Body of pancreas (tissue), 4 donors: ENCODE results near the gene MYDGF. TPM values are rescaled to one million over a fixed set of nuclear protein-coding genes. Genes with fewer than 3 reads are reported as not detected.

ENCODE experiments used
- ATAC-seq: fragments of 150-250 bp; one replicate; pipeline ENCODE4 v1.9.1; 2016
- DNase-seq, 4 donors: peaks; one replicate each; pipeline ENCODE4 v3.0.0-alpha.2; 2019
- H3K27ac ChIP-seq, 4 donors: fragments of 200-600 bp; sonication (generic); 1 replicate in 3 of 4; 2 replicates in 1 of 4; pipeline versions ENCODE4 v1.5.1 to v1.6.1; 2016 to 2019; ENCODE audit warnings: mild to moderate bottlenecking in 1 of 4, mixed read lengths in 1 of 4, moderate library complexity in 1 of 4
- H3K27me3 ChIP-seq, 2 donors: fragments of 200-600 bp; sonication (generic); one replicate each; pipeline ENCODE4 v1.6.0; 2016; ENCODE audit warnings: mild to moderate bottlenecking in 1 of 2
- H3K36me3 ChIP-seq, 2 donors: fragments of 200-600 bp; sonication (generic); replicated peaks in 1 of 2; 2 replicates each; pipeline ENCODE4 v1.5.1; 2016; ENCODE audit warnings: low read depth in 2 of 2; ENCODE audit not compliant: insufficient read depth in 1 of 2
- H3K4me1 ChIP-seq: fragments of 200-600 bp; sonication (generic); one replicate; pipeline ENCODE4 v1.6.0; 2016
- H3K4me3 ChIP-seq, 2 donors: fragments of 200-600 bp; sonication (generic); 1 replicate in 1 of 2; 2 replicates in 1 of 2; pipeline ENCODE4 v1.5.1; 2016 to 2019
- H3K9me3 ChIP-seq, 3 donors: fragments of 200-600 bp; sonication (generic); 1 replicate in 2 of 3; 2 replicates in 1 of 3; pipeline ENCODE4 v1.5.1; 2016
- CTCF ChIP-seq, 7 experiments: fragments of 450-650 bp in 4 of 7; fragments of 200-600 bp in 3 of 7; sonication (generic) in 3 of 7; IDR thresholded peaks; one replicate each; pipeline ENCODE4 v1.5.1; 2016 to 2019; ENCODE audit warnings: antibody characterized with exemption in 7 of 7
- POLR2A ChIP-seq, 3 donors: fragments of 450-650 bp; IDR thresholded peaks; one replicate each; pipeline ENCODE4 v1.6.1; 2016; ENCODE audit warnings: antibody characterized with exemption in 3 of 3, mild to moderate bottlenecking in 2 of 3
- WGBS, 2 donors: methylation state at CpG; one replicate each; pipeline ENCODE4 v1.1.5; 2017; 5-methylcytosine and 5-hydroxymethylcytosine counted together
- intact Hi-C: fragments of 100-400 bp; cut with DNase I; formaldehyde crosslinking; loops from one replicate; pipeline ENCODE4 v1.15.1; 2023
- total RNA-seq, 2 donors: library from RNA; depleted of rRNA; stranded (reverse); fragments of >200 nt; gene quantifications; one replicate each; pipeline ENCODE4 v1.1.0, GENCODE V29; 2016

The MYDGF gene
- total RNA-seq, 2 donors from 2014 or later: 42.5 to 50.1 TPM

- no peak for DNase-seq
- H3K9me3 ChIP-seq: no peaks in the 10 kb centered on the region
- TF ChIP-seq POLR2A (IDR thresholded peaks at IDR 0.05) (no peak), CTCF (IDR thresholded peaks at IDR 0.05) (no peak)
- H3K36me3 ChIP-seq: no peaks in the 10 kb centered on the region
- ATAC-seq: no peak
- WGBS, 2 donors: 21 to 27% methylated on average over 12 of the region's 13 CpGs
- no peaks in the 10 kb centered on the region for H3K27me3 ChIP-seq
- H3K27ac ChIP-seq: no peak overlapping the region
- peaks cover 41% of the 10 kb centered on the region for H3K4me1 ChIP-seq
- intact Hi-C loops: loop anchor here (10.0 kb wide), 1 partner anchor 61 kb away; no protein-coding TSS in a partner anchor
- H3K4me3 ChIP-seq: peak overlapping the region in 1 of 2 donors; percentile 23
These were observed 34.4 kb downstream of the MYDGF start for GRCh38 chr19:4635754-4636116.

GRCh38 chr19:4633140-4633967 lies 36.8 kb downstream of the MYDGF start:
- no peaks in the 10 kb centered on the region for H3K36me3 ChIP-seq
- ATAC-seq (peak; percentile 73), DNase-seq (peak; percentile 59 to 80 (median 74))
- H3K4me3 ChIP-seq: no peak overlapping the region
- WGBS, 2 donors: 22 to 28% methylated on average over 9 to 14 of the region's 14 CpGs
- no peaks in the 10 kb centered on the region for H3K9me3 ChIP-seq
- intact Hi-C loops: loop anchor here (10.0 kb wide), 1 partner anchor 59 kb away; no protein-coding TSS in a partner anchor
- peak; percentile 51 to 84 (median 65) for TF ChIP-seq CTCF (IDR thresholded peaks at IDR 0.05)
- no peak for TF ChIP-seq POLR2A (IDR thresholded peaks at IDR 0.05)
- peaks cover 24% of the 10 kb centered on the region for H3K4me1 ChIP-seq
- H3K27ac ChIP-seq: peak overlapping the region in 3 of 4 donors; percentile 28 to 48 (median 34)
- no peaks in the 10 kb centered on the region for H3K27me3 ChIP-seq

- intact Hi-C loops: no loop called here
- H3K27ac ChIP-seq: no peak overlapping the region
- H3K36me3 ChIP-seq: no peaks in the 10 kb centered on the region
- TF ChIP-seq POLR2A (IDR thresholded peaks at IDR 0.05) (no peak), CTCF (IDR thresholded peaks at IDR 0.05) (no peak)
- H3K4me3 ChIP-seq: no peak overlapping the region
- WGBS, 2 donors: 52 to 59% methylated on average over 6 of the region's 6 CpGs
- ATAC-seq (no peak), DNase-seq (no peak)
- H3K9me3 ChIP-seq: no peaks in the 10 kb centered on the region
- no peaks in the 10 kb centered on the region for H3K27me3 ChIP-seq
- H3K4me1 ChIP-seq: no peaks in the 10 kb centered on the region
These were observed 45.3 kb downstream of the MYDGF start for GRCh38 chr19:4624733-4625362.

- 76 to 78% methylated on average over 5 of the region's 5 CpGs for WGBS, 2 donors
- no peak for ATAC-seq
These were observed 45.8 kb downstream of the MYDGF start for GRCh38 chr19:4624301-4624700.

More at GRCh38 chr19:4624301-4624700, 45.8 kb downstream of the MYDGF start:
- Histone ChIP-seq H3K4me1 (no peaks in the 10 kb centered on the region), H3K4me3 (no peak overlapping the region), H3K27ac (no peak overlapping the region), H3K27me3 (no peaks in the 10 kb centered on the region), H3K36me3 (no peaks in the 10 kb centered on the region), H3K9me3 (no peaks in the 10 kb centered on the region)
- intact Hi-C loops: no loop called here
- TF ChIP-seq CTCF (IDR thresholded peaks at IDR 0.05) (no peak), POLR2A (IDR thresholded peaks at IDR 0.05) (no peak)
- no peak for DNase-seq
